ENCODE results near the gene MARK4.

GRCh38 chr19:45245334-45245787 is 5.7 kb upstream of the MARK4 start, which contains the start of gene EXOC3L2:
- no peak for TF ChIP-seq CTCF (IDR thresholded peaks at IDR 0.05)
- no peak for TF ChIP-seq EP300 (IDR thresholded peaks at IDR 0.05; ENCODE audit: low read depth)

Data from transverse colon (tissue), 3 donors.